H1 (cell line): ENCODE results near the gene INPP5K. TPM values are rescaled to one million over a fixed set of nuclear protein-coding genes. Genes with fewer than 3 reads are reported as not detected.

Experiments used
- CTCF ChIA-PET: fragments of 300-600 bp; sonication (Branson Sonifier 250); formaldehyde crosslinking; loops from one replicate; lab custom pipeline; 2021; ENCODE audit not compliant: partially characterized antibody; lab: Charles Lee
- POLR2A ChIA-PET: fragments of 300-600 bp; sonication (Branson Sonifier 250); formaldehyde crosslinking; loops from one replicate; lab custom pipeline; 2021; ENCODE audit warnings: inconsistent platforms; ENCODE audit not compliant: partially characterized antibody; lab: Charles Lee
- DNase-seq, 2 experiments: peaks; one replicate each; pipeline versions ENCODE4 v3.0.0 to v3.0.0-alpha.2; 2010 to 2022; ENCODE audit warnings: low spot score in 2 of 2, low read depth in 1 of 2, mixed read lengths in 1 of 2
- FAIRE-seq: peaks from 2 replicates; lab custom pipeline; 2011; peaks lifted over from hg19 to GRCh38; lab: Jason Lieb, UNC
- H2AFZ ChIP-seq: 2 replicates; pipeline ENCODE4 v1.8.1; 2012; ENCODE audit warnings: low read length, inconsistent platforms
- H2AK5ac ChIP-seq: 2 replicates; pipeline ENCODE4 v1.6.1; 2013; ENCODE audit warnings: low read depth, low read length
- H2BK120ac ChIP-seq: replicated peaks from 2 replicates; pipeline ENCODE3; 2013; ENCODE audit warnings: low read depth, low read length, inconsistent platforms
- H2BK12ac ChIP-seq: 2 replicates; pipeline ENCODE4 v1.6.1; 2013; ENCODE audit warnings: low read depth, low read length
- H2BK15ac ChIP-seq: 2 replicates; pipeline ENCODE4 v1.6.1; 2013; ENCODE audit warnings: low read length
- H2BK20ac ChIP-seq: 2 replicates; pipeline ENCODE4 v1.6.1; 2013; ENCODE audit warnings: low read length
- H2BK5ac ChIP-seq: 2 replicates; pipeline ENCODE4 v1.6.1; 2013; ENCODE audit warnings: low read depth, low read length
- H3K14ac ChIP-seq: 2 replicates; pipeline ENCODE4 v1.6.1; 2013; ENCODE audit warnings: inconsistent platforms; ENCODE audit not compliant: insufficient read length
- H3K18ac ChIP-seq: 2 replicates; pipeline ENCODE4 v1.6.1; 2013; ENCODE audit warnings: low read length; ENCODE audit errors: extremely low read depth
- H3K23ac ChIP-seq: 2 replicates; pipeline ENCODE4 v1.6.1; 2013; ENCODE audit warnings: inconsistent platforms; ENCODE audit not compliant: insufficient read length
- H3K23me2 ChIP-seq: 2 replicates; pipeline ENCODE4 v1.6.1; 2013; ENCODE audit warnings: low read depth, low read length
- H3K27ac ChIP-seq: 2 replicates; pipeline ENCODE4 v1.6.1; 2011; ENCODE audit warnings: low read depth, low read length, inconsistent platforms
- H3K27me3 ChIP-seq, 4 experiments: replicated peaks in 1 of 4; 1 replicate in 1 of 4; 2 replicates in 3 of 4; pipeline versions ENCODE4 v1.6.1 to v1.8.1; 2011 to 2013; ENCODE audit warnings: low read length in 3 of 4, mild to moderate bottlenecking in 3 of 4, inconsistent platforms in 2 of 4, mixed read lengths in 2 of 4, moderate library complexity in 1 of 4; ENCODE audit not compliant: control insufficient read depth in 3 of 4, insufficient read depth in 3 of 4; ENCODE audit errors: extremely low read depth in 1 of 4
- H3K36me3 ChIP-seq, 4 experiments: 2 replicates each; pipeline versions ENCODE4 v1.6.1 to v1.8.1; 2011 to 2013; ENCODE audit warnings: mild to moderate bottlenecking in 4 of 4, low read length in 3 of 4, moderate library complexity in 2 of 4, control low read depth in 1 of 4, inconsistent platforms in 1 of 4; ENCODE audit not compliant: insufficient read depth in 4 of 4, control insufficient read depth in 2 of 4
- H3K4ac ChIP-seq: replicated peaks from 2 replicates; pipeline ENCODE3; 2013; ENCODE audit warnings: low read length, low read depth, mixed read lengths, inconsistent platforms; ENCODE audit not compliant: insufficient read length
- H3K4me1 ChIP-seq, 4 experiments: replicated peaks in 1 of 4; 1 replicate in 1 of 4; 2 replicates in 3 of 4; pipeline versions ENCODE4 v1.6.1 to v1.8.1; 2011 to 2013; ENCODE audit warnings: low read length in 3 of 4, inconsistent platforms in 2 of 4, mixed read lengths in 1 of 4; ENCODE audit not compliant: insufficient read depth in 4 of 4, control insufficient read depth in 3 of 4
- H3K4me2 ChIP-seq, 2 experiments: 2 replicates each; pipeline versions ENCODE4 v1.6.1 to v1.8.1; 2011 to 2013; ENCODE audit warnings: low read depth in 2 of 2, low read length in 2 of 2, control low read depth in 1 of 2, inconsistent platforms in 1 of 2, mild to moderate bottlenecking in 1 of 2; ENCODE audit not compliant: insufficient read depth in 1 of 2
- H3K4me3 ChIP-seq, 4 experiments: fragments of 200-600, 300-600 bp in 1 of 4; sonication (generic), shearing (Covaris generic), sonication (Bioruptor Twin) in 1 of 4; 2 replicates each; pipeline versions ENCODE4 v1.5.1 to v1.8.1; 2011 to 2016; ENCODE audit warnings: low read length in 4 of 4, low read depth in 3 of 4, control low read depth in 2 of 4, inconsistent platforms in 2 of 4, mild to moderate bottlenecking in 2 of 4, mixed read lengths in 1 of 4, moderate library complexity in 1 of 4; ENCODE audit not compliant: insufficient read depth in 2 of 4; ENCODE audit errors: extremely low read depth in 1 of 4
- H3K56ac ChIP-seq: replicated peaks from 2 replicates; pipeline ENCODE3; 2013; ENCODE audit warnings: low read depth, mild to moderate bottlenecking, mixed read lengths, low read length, inconsistent platforms; ENCODE audit not compliant: insufficient read length
- H3K79me1 ChIP-seq: 2 replicates; pipeline ENCODE4 v1.6.1; 2013; ENCODE audit warnings: low read depth, low read length, control low read depth
- H3K79me2 ChIP-seq, 2 experiments: 2 replicates each; pipeline versions ENCODE4 v1.6.1 to v1.8.1; 2012 to 2013; ENCODE audit warnings: low read length in 2 of 2, mild to moderate bottlenecking in 2 of 2, inconsistent platforms in 1 of 2; ENCODE audit not compliant: insufficient read depth in 2 of 2, control insufficient read depth in 1 of 2
- H3K9ac ChIP-seq, 4 experiments: replicated peaks in 1 of 4; 1 replicate in 1 of 4; 2 replicates in 3 of 4; pipeline versions ENCODE4 v1.6.1 to v1.8.1; 2011 to 2013; ENCODE audit warnings: low read depth in 3 of 4, low read length in 3 of 4, control low read depth in 2 of 4, mild to moderate bottlenecking in 2 of 4, moderate library complexity in 2 of 4, inconsistent platforms in 1 of 4; ENCODE audit errors: extremely low read depth in 1 of 4
- H3K9me3 ChIP-seq, 2 experiments: 2 replicates each; pipeline versions ENCODE4 v1.6.1 to v1.8.1; 2012 to 2013; ENCODE audit warnings: mild to moderate bottlenecking in 2 of 2, moderate library complexity in 2 of 2, control low read depth in 1 of 2, inconsistent platforms in 1 of 2, low read depth in 1 of 2, low read length in 1 of 2, mixed read lengths in 1 of 2; ENCODE audit not compliant: insufficient read depth in 2 of 2
- H4K20me1 ChIP-seq, 2 experiments: replicated peaks in 1 of 2; 2 replicates each; pipeline versions ENCODE3 to v1.8.1; 2011 to 2013; ENCODE audit warnings: inconsistent platforms in 2 of 2, low read length in 2 of 2, mild to moderate bottlenecking in 1 of 2; ENCODE audit not compliant: insufficient read depth in 2 of 2, control insufficient read depth in 1 of 2
- H4K5ac ChIP-seq: 2 replicates; pipeline ENCODE4 v1.6.1; 2013; ENCODE audit warnings: low read length, low read depth, mixed read lengths, inconsistent platforms; ENCODE audit not compliant: insufficient read length
- H4K8ac ChIP-seq: 2 replicates; pipeline ENCODE4 v1.8.0; 2013; ENCODE audit warnings: mild to moderate bottlenecking, moderate library complexity, low read length, inconsistent platforms; ENCODE audit not compliant: insufficient read depth; ENCODE audit errors: extremely low read depth
- H4K91ac ChIP-seq: replicated peaks from 2 replicates; pipeline ENCODE3; 2013; ENCODE audit warnings: low read length, mixed read lengths, inconsistent platforms; ENCODE audit not compliant: insufficient read length
- BCL11A ChIP-seq, 2 experiments: IDR thresholded peaks; one replicate each; pipeline ENCODE4 v1.6.1; 2011; ENCODE audit warnings: low read depth in 2 of 2, low read length in 2 of 2, mild to moderate bottlenecking in 2 of 2
- CBX5 ChIP-seq: fragments of 300-800, 300-1000 bp; sonication (generic); IDR thresholded peaks from 2 replicates; pipeline ENCODE4 v1.7.1; 2016; ENCODE audit warnings: antibody characterized with exemption, low read length, low read depth
- CBX8 ChIP-seq: fragments of 300-800, 300-1000 bp; sonication (generic); IDR thresholded peaks from 2 replicates; pipeline ENCODE4 v1.7.1; 2016; ENCODE audit warnings: low read depth, low read length, borderline replicate concordance
- HDAC2 ChIP-seq, 2 experiments: fragments of 300-600 bp in 1 of 2; sonication (generic) in 1 of 2; IDR thresholded peaks; 2 replicates each; pipeline ENCODE4 v1.6.1; 2011 to 2012; ENCODE audit warnings: low read depth in 2 of 2, low read length in 2 of 2, mild to moderate bottlenecking in 2 of 2, moderate library complexity in 2 of 2, borderline replicate concordance in 1 of 2, inconsistent platforms in 1 of 2
- KDM5A ChIP-seq: fragments of 200-600 bp; IDR thresholded peaks from 2 replicates; pipeline ENCODE4 v1.7.1; 2012; ENCODE audit warnings: mild to moderate bottlenecking, low read length, inconsistent platforms, mixed read lengths
- SIRT6 ChIP-seq: IDR thresholded peaks from one replicate; pipeline ENCODE4 v1.7.1; 2012; ENCODE audit warnings: low read length, inconsistent platforms
- SP1 ChIP-seq: IDR thresholded peaks from 2 replicates; pipeline ENCODE4 v1.6.1; 2011; ENCODE audit warnings: low read depth, low read length
- SP4 ChIP-seq: IDR thresholded peaks from 2 replicates; pipeline ENCODE4 v1.6.1; 2012; ENCODE audit warnings: low read length, inconsistent platforms
- SRF ChIP-seq: IDR thresholded peaks from 2 replicates; pipeline ENCODE4 v1.6.1; 2011; ENCODE audit warnings: mild to moderate bottlenecking, low read depth, low read length, moderate library complexity
- TCF12 ChIP-seq: IDR thresholded peaks from 2 replicates; pipeline ENCODE4 v1.6.1; 2011; ENCODE audit warnings: low read depth, mild to moderate bottlenecking, low read length
- TEAD4 ChIP-seq: IDR thresholded peaks from 2 replicates; pipeline ENCODE4 v1.6.1; 2012; ENCODE audit warnings: low read depth, low read length, inconsistent platforms, mixed read lengths
- WGBS, 2 experiments: shearing (Covaris generic) in 1 of 2; methylation state at CpG; one replicate each; pipeline versions ENCODE4 v1.1.6 to v1.1.7; 2013 to 2015; ENCODE audit warnings: low lambda C conversion rate in 2 of 2, mixed read lengths in 2 of 2, inconsistent platforms in 1 of 2, low coverage in 1 of 2, missing lambda C conversion rate in 1 of 2; ENCODE audit not compliant: insufficient replicate concordance in 2 of 2, insufficient coverage in 1 of 2, insufficient read length in 1 of 2; ENCODE audit errors: extremely low coverage in 1 of 2, missing lambda C conversion rate in 1 of 2; 5-methylcytosine and 5-hydroxymethylcytosine counted together
- polyA plus RNA-seq, 7 experiments: library from polyadenylated mRNA; depleted of rRNA in 3 of 7; stranded (reverse) in 5 of 7; unstranded in 2 of 7; fragments of >200 nt in 5 of 7; fragments of 200-250 nt in 2 of 7; gene quantifications; 1 replicate in 5 of 7; 2 replicates in 1 of 7; 4 replicates in 1 of 7; pipeline versions ENCODE4 v1.2.1 to v1.2.3, GENCODE V29; 2011 to 2013; ENCODE audit warnings: missing spikeins in 2 of 7, mixed read lengths in 2 of 7
- total RNA-seq: library from RNA; stranded (reverse); fragmentation: NEBNext Ultra II Directional; extraction: Animal tissue kit (Norgen Biotek cat#: 25700); gene quantifications from 2 replicates; pipeline ENCODE4 v1.2.1, GENCODE V29; 2021
- TF ChIP-seq, protein P1 (sequence below): IDR thresholded peaks from 2 replicates; pipeline ENCODE4 v1.6.1; 2011; ENCODE audit warnings: low read length, improper control_type of control experiment

The INPP5K gene
- total and polyA plus RNA-seq, 2 of the 8 experiments (the other 6 are each of a cell fraction or from before 2014, with no cell fraction given), result 21.0 to 24.1 TPM

DNA sequence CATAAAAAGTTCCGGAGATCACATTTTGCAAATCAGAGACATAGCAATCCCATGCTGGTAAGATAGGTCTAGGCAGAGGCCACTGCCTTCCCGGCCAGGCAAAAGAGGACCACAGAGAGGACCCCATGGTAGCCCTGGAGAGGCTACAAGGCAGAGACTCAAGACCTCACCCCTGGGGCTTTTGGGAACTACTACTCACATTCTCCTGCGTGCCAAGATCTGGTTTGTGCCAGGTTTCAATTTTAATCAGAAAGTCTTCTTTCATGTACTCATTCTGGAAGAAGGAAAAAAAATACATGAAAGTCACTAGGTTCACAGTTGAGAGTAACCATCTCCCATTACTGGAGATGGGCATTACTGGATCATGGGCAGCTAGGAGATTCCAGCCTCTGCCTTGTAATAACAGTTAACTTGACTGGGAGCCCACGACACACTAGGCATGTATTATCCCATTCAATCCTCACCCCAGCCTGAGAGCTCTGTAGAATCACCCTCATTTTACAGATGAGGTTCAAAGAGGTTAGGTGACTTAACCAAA, 25.0 kb upstream of the INPP5K start:
- Histone ChIP-seq H2AFZ (no peak overlapping the region), H4K8ac (no peak overlapping the region), H3K27me3 (no peaks in the 10 kb centered on the region), H4K5ac (no peak overlapping the region), H3K23me2 (no peaks in the 10 kb centered on the region), H2BK120ac (no peak overlapping the region), H2BK12ac (no peak overlapping the region), H3K4me3 (no peak overlapping the region), H3K9ac (no peak overlapping the region), H3K36me3 (peaks cover 9 to 38% (median 20%) of the 10 kb centered on the region in 4 experiments; a peak in 7 of 8 replicates), H3K23ac (no peak overlapping the region), H3K4me2 (no peak overlapping the region), H4K91ac (no peak overlapping the region), H3K79me2 (no peaks in the 10 kb centered on the region), H2BK20ac (no peak overlapping the region), H2AK5ac (no peak overlapping the region), H3K4me1 (no peaks in the 10 kb centered on the region), H3K9me3 (no peaks in the 10 kb centered on the region), H3K4ac (no peak overlapping the region), H2BK15ac (no peak overlapping the region), H3K79me1 (peaks cover 4% of the 10 kb centered on the region; the same call in 1 of the 2 replicates), H3K18ac (no peak overlapping the region), H3K14ac (no peak overlapping the region), H3K56ac (no peak overlapping the region), H2BK5ac (no peak overlapping the region), H4K20me1 (peaks cover 2 to 3% of the 10 kb centered on the region in 2 experiments), H3K27ac (no peak overlapping the region)
- DNase-seq (no peak), FAIRE-seq (no peak)
- 94% methylated on average over 4 of the region's 4 CpGs; no CpG with 5 or more reads in 1 of the 2 experiments for WGBS, 2 experiments
- POLR2A ChIA-PET, result interaction anchor here (1.2 kb wide), 1 partner anchor 21 kb away, joined by 3 read pairs; no protein-coding TSS in a partner anchor
- CTCF ChIA-PET, result interaction anchor here (2.2 kb wide), 1 partner anchor 8 kb away, joined by 7 read pairs; no protein-coding TSS in a partner anchor
- TF ChIP-seq SRF, result no peak
- no peak for TF ChIP-seq TCF12
- no peak for TF ChIP-seq SIRT6
- no peak for TF ChIP-seq HDAC2 (IDR thresholded peaks at IDR 0.05; ENCODE audit: borderline replicate concordance in 1 of 2, low read depth in 2 of 2, low read length in 2 of 2)
- TF ChIP-seq BCL11A (IDR thresholded peaks at IDR 0.05; ENCODE audit: low read depth in 2 of 2, low read length in 2 of 2), result no peak
- TF ChIP-seq SP1, result no peak
- no peak for TF ChIP-seq TEAD4
- TF ChIP-seq, protein P1, sequence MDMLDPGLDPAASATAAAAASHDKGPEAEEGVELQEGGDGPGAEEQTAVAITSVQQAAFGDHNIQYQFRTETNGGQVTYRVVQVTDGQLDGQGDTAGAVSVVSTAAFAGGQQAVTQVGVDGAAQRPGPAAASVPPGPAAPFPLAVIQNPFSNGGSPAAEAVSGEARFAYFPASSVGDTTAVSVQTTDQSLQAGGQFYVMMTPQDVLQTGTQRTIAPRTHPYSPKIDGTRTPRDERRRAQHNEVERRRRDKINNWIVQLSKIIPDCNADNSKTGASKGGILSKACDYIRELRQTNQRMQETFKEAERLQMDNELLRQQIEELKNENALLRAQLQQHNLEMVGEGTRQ, result no peak
- TF ChIP-seq CBX8, result no peak
- no peak for TF ChIP-seq KDM5A
- no peak for TF ChIP-seq CBX5
- no peak for TF ChIP-seq SP4
